Uterus (tissue), 4 donors: Measurements from ENCODE around the gene FGF8. TPM values are rescaled to one million over a fixed set of nuclear protein-coding genes. Genes with fewer than 3 reads are reported as not detected.

Experiments
- DNase-seq, 2 donors: peaks; one replicate each; pipeline ENCODE4 v3.0.0-alpha.2; 2019 to 2020
- H3K27ac ChIP-seq, 2 donors: fragments of 200-600 bp; sonication (generic); 1 replicate in 1 of 2; 2 replicates in 1 of 2; pipeline ENCODE4 v1.5.1; 2016 to 2018
- H3K27me3 ChIP-seq, 2 donors: fragments of 200-600 bp; sonication (generic); one replicate each; pipeline ENCODE4 v1.5.1; 2018 to 2019; ENCODE audit warnings: control low read depth in 1 of 2
- H3K36me3 ChIP-seq, 2 donors: fragments of 200-600 bp; sonication (generic); one replicate each; pipeline ENCODE4 v1.5.1; 2019; ENCODE audit warnings: control low read depth in 1 of 2
- H3K4me1 ChIP-seq, 2 donors: fragments of 200-600 bp; sonication (generic); one replicate each; pipeline ENCODE4 v1.5.1; 2018 to 2019; ENCODE audit warnings: control low read depth in 1 of 2
- H3K4me3 ChIP-seq, 2 donors: fragments of 200-600 bp; sonication (generic); 1 replicate in 1 of 2; 2 replicates in 1 of 2; pipeline ENCODE4 v1.5.1; 2018 to 2019; ENCODE audit warnings: mild to moderate bottlenecking in 1 of 2
- H3K9me3 ChIP-seq, 2 donors: fragments of 200-600 bp; sonication (generic); one replicate each; pipeline ENCODE4 v1.5.1; 2019; ENCODE audit warnings: control low read depth in 1 of 2
- POLR2A ChIP-seq, 2 donors: fragments of 450-650 bp; IDR thresholded peaks; one replicate each; pipeline ENCODE4 v1.6.1; 2016; ENCODE audit warnings: antibody characterized with exemption in 2 of 2, mild to moderate bottlenecking in 1 of 2, moderate library complexity in 1 of 2
- intact Hi-C: fragments of 100-400 bp; cut with DNase I; formaldehyde crosslinking; loops from one replicate; pipeline ENCODE4 v1.15.1; 2023; ENCODE audit warnings: low total_unique reads
- total RNA-seq, 4 donors: library from RNA; depleted of rRNA in 3 of 4; stranded (reverse); fragments of >200 nt in 3 of 4; gene quantifications; one replicate each; pipeline versions ENCODE4 v1.1.0 to v1.2.4, GENCODE V29; 2014 to 2023
- TF ChIP-seq, protein P1 (sequence below), 4 experiments: fragments of 200-600 bp in 2 of 4; fragments of 450-650 bp in 2 of 4; sonication (generic) in 2 of 4; IDR thresholded peaks; one replicate each; pipeline ENCODE4 v1.5.1; 2016 to 2019; ENCODE audit warnings: antibody characterized with exemption in 4 of 4, mild to moderate bottlenecking in 2 of 4, moderate library complexity in 1 of 4
- donor health status: DM: yes; HTN: yes; CAD: no.

FGF8 gene
- total RNA-seq, 4 donors from 2014 or later: not detected

- no peak for DNase-seq
- H3K4me1 ChIP-seq: no peaks in the 10 kb centered on the region
- H3K27ac ChIP-seq: no peak overlapping the region
- no peaks in the 10 kb centered on the region for H3K36me3 ChIP-seq
- TF ChIP-seq, protein P1, sequence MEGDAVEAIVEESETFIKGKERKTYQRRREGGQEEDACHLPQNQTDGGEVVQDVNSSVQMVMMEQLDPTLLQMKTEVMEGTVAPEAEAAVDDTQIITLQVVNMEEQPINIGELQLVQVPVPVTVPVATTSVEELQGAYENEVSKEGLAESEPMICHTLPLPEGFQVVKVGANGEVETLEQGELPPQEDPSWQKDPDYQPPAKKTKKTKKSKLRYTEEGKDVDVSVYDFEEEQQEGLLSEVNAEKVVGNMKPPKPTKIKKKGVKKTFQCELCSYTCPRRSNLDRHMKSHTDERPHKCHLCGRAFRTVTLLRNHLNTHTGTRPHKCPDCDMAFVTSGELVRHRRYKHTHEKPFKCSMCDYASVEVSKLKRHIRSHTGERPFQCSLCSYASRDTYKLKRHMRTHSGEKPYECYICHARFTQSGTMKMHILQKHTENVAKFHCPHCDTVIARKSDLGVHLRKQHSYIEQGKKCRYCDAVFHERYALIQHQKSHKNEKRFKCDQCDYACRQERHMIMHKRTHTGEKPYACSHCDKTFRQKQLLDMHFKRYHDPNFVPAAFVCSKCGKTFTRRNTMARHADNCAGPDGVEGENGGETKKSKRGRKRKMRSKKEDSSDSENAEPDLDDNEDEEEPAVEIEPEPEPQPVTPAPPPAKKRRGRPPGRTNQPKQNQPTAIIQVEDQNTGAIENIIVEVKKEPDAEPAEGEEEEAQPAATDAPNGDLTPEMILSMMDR (IDR thresholded peaks at IDR 0.05): no peak
- TF ChIP-seq POLR2A (IDR thresholded peaks at IDR 0.05): no peak
- peaks cover 10 to 17% of the 10 kb centered on the region in 2 donors for H3K27me3 ChIP-seq
- H3K4me3 ChIP-seq: no peak overlapping the region
- H3K9me3 ChIP-seq: no peaks in the 10 kb centered on the region
- intact Hi-C loops: no loop called here
These were observed 7.1 kb downstream of the FGF8 start for GRCh38 chr10:101768791-101769170.

GRCh38 chr10:101767966-101768790 lies 7.7 kb downstream of the FGF8 start:
- H3K36me3 ChIP-seq: no peaks in the 10 kb centered on the region
- H3K27me3 ChIP-seq: peaks cover 10 to 11% of the 10 kb centered on the region in 2 donors
- H3K9me3 ChIP-seq: no peaks in the 10 kb centered on the region
- DNase-seq: no peak
- intact Hi-C loops: no loop called here
- no peak for TF ChIP-seq POLR2A (IDR thresholded peaks at IDR 0.05)
- TF ChIP-seq, protein P1 (IDR thresholded peaks at IDR 0.05): no peak
- no peak overlapping the region for H3K27ac ChIP-seq
- no peak overlapping the region for H3K4me3 ChIP-seq
- H3K4me1 ChIP-seq: no peaks in the 10 kb centered on the region

DNA sequence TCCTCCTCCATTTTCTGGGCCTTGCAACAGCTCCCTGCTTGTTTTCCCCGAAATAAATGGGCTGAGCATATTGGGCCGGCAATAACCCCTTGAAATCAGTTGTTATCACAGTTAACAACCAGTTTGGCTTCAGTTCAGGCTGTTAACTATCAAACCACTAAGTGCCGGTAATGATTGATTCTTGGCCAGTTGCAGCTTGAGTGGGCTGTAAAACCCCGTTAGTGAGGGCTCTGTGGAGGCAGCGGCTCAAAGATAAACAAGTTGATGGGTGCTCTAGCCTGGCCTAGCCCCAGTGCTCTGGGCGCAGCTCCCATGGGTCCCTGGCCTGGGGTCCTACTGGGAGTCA lies 8.3 kb downstream of the FGF8 start:
- H3K27me3 ChIP-seq: peaks cover 5 to 6% of the 10 kb centered on the region in 2 donors
- no peaks in the 10 kb centered on the region for H3K9me3 ChIP-seq
- no peak overlapping the region for H3K27ac ChIP-seq
- no peak overlapping the region for H3K4me3 ChIP-seq
- no peak for DNase-seq
- no peaks in the 10 kb centered on the region for H3K36me3 ChIP-seq
- TF ChIP-seq, protein P1 (IDR thresholded peaks at IDR 0.05): no peak
- TF ChIP-seq POLR2A (IDR thresholded peaks at IDR 0.05): no peak
- intact Hi-C loops: no loop called here
- no peaks in the 10 kb centered on the region for H3K4me1 ChIP-seq

GRCh38 chr10:101766753-101767599 lies 8.9 kb downstream of the FGF8 start:
- TF ChIP-seq, protein P1 (IDR thresholded peaks at IDR 0.05): no peak
- TF ChIP-seq POLR2A (IDR thresholded peaks at IDR 0.05): no peak
- no peaks in the 10 kb centered on the region for H3K9me3 ChIP-seq
- intact Hi-C loops: no loop called here
- peaks cover 0 to under 1% of the 10 kb centered on the region in 2 donors for H3K27me3 ChIP-seq
- no peak overlapping the region for H3K4me3 ChIP-seq
- H3K27ac ChIP-seq: no peak overlapping the region
- no peaks in the 10 kb centered on the region for H3K4me1 ChIP-seq
- no peak for DNase-seq
- H3K36me3 ChIP-seq: no peaks in the 10 kb centered on the region

- Histone ChIP-seq H3K4me3 (no peak overlapping the region), H3K36me3 (no peaks in the 10 kb centered on the region), H3K27ac (no peak overlapping the region), H3K4me1 (no peaks in the 10 kb centered on the region), H3K27me3 (no peaks in the 10 kb centered on the region), H3K9me3 (no peaks in the 10 kb centered on the region)
- intact Hi-C loops: no loop called here
- TF ChIP-seq POLR2A (IDR thresholded peaks at IDR 0.05): no peak
- TF ChIP-seq, protein P1 (IDR thresholded peaks at IDR 0.05): no peak
- no peak for DNase-seq
These were observed 9.6 kb downstream of the FGF8 start for GRCh38 chr10:101766306-101766705.
